Activated CD8-positive, alpha-beta T cell treated with anti-CD3 and anti-CD28 coated beads for 36 hours (primary cell): ENCODE measurements around the gene MAST4. TPM values are rescaled to one million over a fixed set of nuclear protein-coding genes. Genes with fewer than 3 reads are reported as not detected.
A peak's percentile ranks its signal among the peaks of the same experiment; 100 is the strongest.

Source experiments
- ATAC-seq: fragments of 200-7000 bp; cut with Tn5 transposase; one replicate; pipeline ENCODE4 v1.10.0; 2021; ENCODE audit warnings: mild to moderate bottlenecking, moderate library complexity
- CTCF ChIA-PET: fragments of 350-600 bp; sonication (Branson Sonifier 250); formaldehyde crosslinking; loops from one replicate; lab custom pipeline; 2021; ENCODE audit warnings: antibody characterized with exemption; lab: Charles Lee
- POLR2A ChIA-PET: fragments of 350-600 bp; sonication (Branson Sonifier 250); formaldehyde crosslinking; loops from one replicate; lab custom pipeline; 2021; ENCODE audit warnings: antibody characterized with exemption; lab: Charles Lee
- DNase-seq: peaks from one replicate; pipeline ENCODE4 v3.0.0-alpha.2; 2020
- H3K27ac Mint-ChIP-seq: one replicate; pipeline ENCODE4 v1.8.0; 2021; ENCODE audit warnings: mild to moderate bottlenecking, mixed read lengths
- H3K27me3 Mint-ChIP-seq: one replicate; pipeline ENCODE4 v1.8.0; 2021; ENCODE audit warnings: mixed read lengths
- H3K36me3 Mint-ChIP-seq: one replicate; pipeline ENCODE4 v1.8.0; 2021; ENCODE audit warnings: low read depth, mixed read lengths
- H3K4me1 Mint-ChIP-seq: one replicate; pipeline ENCODE4 v1.8.0; 2021; ENCODE audit warnings: low read depth, mixed read lengths
- H3K4me3 Mint-ChIP-seq: one replicate; pipeline ENCODE4 v1.8.0; 2021; ENCODE audit warnings: mild to moderate bottlenecking, moderate library complexity, mixed read lengths
- H3K9me3 Mint-ChIP-seq: one replicate; pipeline ENCODE4 v1.8.0; 2021; ENCODE audit warnings: mixed read lengths
- CTCF ChIP-seq: fragments of 200-600 bp; IDR thresholded peaks from one replicate; pipeline ENCODE4 v1.8.0; 2022; ENCODE audit warnings: antibody characterized with exemption, mild to moderate bottlenecking
- intact Hi-C: fragments of 100-400 bp; cut with micrococcal nuclease; formaldehyde crosslinking; loops from one replicate; pipeline ENCODE4 v1.10.0; 2022
- total RNA-seq, 2 experiments: library from RNA; stranded (reverse); gene quantifications; one replicate each; pipeline ENCODE4 v1.2.3, GENCODE V29; 2021

The MAST4 gene
- total RNA-seq, 2 experiments from 2014 or later: 7.6 to 10.0 TPM

GRCh38 chr5:66612226-66612625 is 16.0 kb downstream of the MAST4 start:
- Mint-ChIP-seq H3K27me3 (peaks cover 3% of the 10 kb centered on the region), H3K27ac (no peak overlapping the region), H3K4me1 (peaks cover 4% of the 10 kb centered on the region), H3K36me3 (no peaks in the 10 kb centered on the region), H3K9me3 (no peaks in the 10 kb centered on the region), H3K4me3 (no peak overlapping the region)
- DNase-seq (no peak), ATAC-seq (no peak)
- intact Hi-C loops: no loop called here
- POLR2A ChIA-PET: no interaction called here
- TF ChIP-seq CTCF: no peak
- CTCF ChIA-PET: no interaction called here

- Mint-ChIP-seq H3K27ac (no peak overlapping the region), H3K4me1 (peaks cover 8% of the 10 kb centered on the region), H3K36me3 (no peaks in the 10 kb centered on the region), H3K4me3 (no peak overlapping the region), H3K27me3 (peaks cover 1% of the 10 kb centered on the region), H3K9me3 (no peaks in the 10 kb centered on the region)
- CTCF ChIA-PET: no interaction called here
- POLR2A ChIA-PET: no interaction called here
- ATAC-seq (no peak), DNase-seq (no peak)
- TF ChIP-seq CTCF: no peak
- intact Hi-C loops: no loop called here
Observed at GRCh38 chr5:66615136-66615535, 18.9 kb downstream of the MAST4 start.

- Mint-ChIP-seq H3K4me3 (no peak overlapping the region), H3K27ac (no peak overlapping the region), H3K4me1 (peaks cover 8% of the 10 kb centered on the region), H3K36me3 (no peaks in the 10 kb centered on the region), H3K9me3 (no peaks in the 10 kb centered on the region), H3K27me3 (peaks cover 1% of the 10 kb centered on the region)
- ATAC-seq (no peak), DNase-seq (no peak)
- POLR2A ChIA-PET: no interaction called here
- no peak for TF ChIP-seq CTCF
- CTCF ChIA-PET: no interaction called here
- intact Hi-C loops: no loop called here
Observed at GRCh38 chr5:66615894-66616293, 19.7 kb downstream of the MAST4 start.

DNA sequence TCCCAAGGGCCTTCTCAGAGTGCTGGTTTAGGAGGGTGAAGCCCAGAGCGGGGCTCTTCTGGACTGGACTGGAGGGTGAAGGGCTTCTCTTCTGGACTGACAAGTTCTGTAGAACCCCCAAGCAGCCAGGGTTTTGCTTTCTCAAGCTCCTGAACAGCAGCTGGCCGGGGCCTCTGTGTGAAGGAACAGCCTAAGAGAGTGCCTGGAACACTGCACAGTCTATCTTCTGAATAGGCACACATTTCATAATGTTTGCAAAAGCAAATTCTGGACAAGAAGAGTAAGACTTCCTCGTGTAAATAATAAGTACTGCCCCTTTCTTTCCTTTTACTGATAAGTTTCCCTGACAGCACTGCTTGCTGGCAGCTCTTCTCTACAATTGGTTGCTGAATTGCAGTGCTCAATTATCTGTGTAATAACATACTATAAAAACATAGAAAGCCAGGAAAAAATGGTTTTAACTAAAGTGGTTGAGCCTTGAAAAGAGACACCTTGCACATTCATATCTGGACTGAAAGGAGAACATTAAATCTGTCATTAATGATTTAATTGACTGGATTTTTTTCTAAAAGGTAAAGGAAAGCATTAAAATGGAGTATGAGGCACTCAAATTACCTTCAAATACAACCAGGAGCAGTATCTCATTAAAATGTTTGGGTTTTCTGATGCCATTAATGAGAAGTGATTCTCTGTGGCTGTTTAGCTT is 20.5 kb downstream of the MAST4 start:
- ATAC-seq: no peak
- H3K9me3 Mint-ChIP-seq: no peaks in the 10 kb centered on the region
- ChIA-PET POLR2A (interaction anchor here (1.0 kb wide), 1 partner anchor 11 kb away, joined by 3 read pairs; no protein-coding TSS in a partner anchor), CTCF (no interaction called here)
- no peak overlapping the region for H3K4me3 Mint-ChIP-seq
- no peak overlapping the region for H3K27ac Mint-ChIP-seq
- TF ChIP-seq CTCF: no peak
- no peaks in the 10 kb centered on the region for H3K36me3 Mint-ChIP-seq
- no peak for DNase-seq
- peaks cover 8% of the 10 kb centered on the region for H3K4me1 Mint-ChIP-seq
- intact Hi-C loops: no loop called here
- no peaks in the 10 kb centered on the region for H3K27me3 Mint-ChIP-seq

DNA sequence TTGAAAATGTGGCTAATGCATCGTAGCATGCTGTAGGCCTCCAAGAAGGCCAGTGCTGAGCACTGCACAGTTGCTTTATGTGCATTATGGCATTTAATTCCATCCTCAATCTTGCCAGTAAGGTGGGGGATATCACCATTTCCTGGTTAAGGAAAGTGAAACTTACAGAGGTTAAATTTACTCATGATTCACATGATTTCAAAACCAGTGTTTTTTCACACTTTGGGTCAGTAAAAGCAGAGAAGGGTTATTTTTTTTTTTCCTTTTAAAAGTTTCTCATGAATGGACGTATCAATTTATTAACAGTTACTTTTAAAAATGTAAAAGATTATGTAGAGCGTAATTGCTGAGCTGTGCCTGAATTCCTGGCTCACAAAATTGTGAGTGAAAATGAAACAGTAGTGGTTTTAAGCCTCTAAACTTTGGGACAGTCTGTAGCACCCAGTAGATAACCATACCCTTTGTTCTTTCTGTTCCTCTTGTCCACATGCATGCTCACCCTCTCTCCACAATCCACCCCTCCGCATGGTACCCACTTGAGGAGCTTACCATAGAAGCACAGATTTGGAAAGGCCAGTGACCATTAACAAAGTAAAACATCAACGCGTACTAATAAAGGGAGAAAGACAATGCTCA is 21.2 kb downstream of the MAST4 start:
- Mint-ChIP-seq H3K4me3 (no peak overlapping the region), H3K9me3 (no peaks in the 10 kb centered on the region), H3K27ac (no peak overlapping the region), H3K36me3 (no peaks in the 10 kb centered on the region), H3K4me1 (peaks cover 8% of the 10 kb centered on the region), H3K27me3 (peaks cover 4% of the 10 kb centered on the region)
- intact Hi-C loops: no loop called here
- ChIA-PET POLR2A (interaction anchor here (1.0 kb wide), 1 partner anchor 11 kb away, joined by 3 read pairs; no protein-coding TSS in a partner anchor), CTCF (no interaction called here)
- ATAC-seq (peak; percentile 66), DNase-seq (no peak)
- TF ChIP-seq CTCF: no peak
